K562 (cell line): ENCODE results near the gene MED16. TPM values are rescaled to one million over a fixed set of nuclear protein-coding genes. Genes with fewer than 3 reads are reported as not detected.

Experiments
- ARID3B ChIP-seq: fragments of 250-450 bp; sonication (Bioruptor Pico); IDR thresholded peaks from 2 replicates; pipeline ENCODE4 v1.4.0; 2020; ENCODE audit warnings: borderline replicate concordance
- CCNT2 ChIP-seq: IDR thresholded peaks from 2 replicates; pipeline ENCODE4 v1.6.1; 2011; ENCODE audit warnings: borderline replicate concordance, low read depth, mild to moderate bottlenecking, moderate library complexity, mixed read lengths, low read length; ENCODE audit not compliant: insufficient read length; ENCODE audit errors: extremely low read depth
- COPS2 ChIP-seq: fragments of 450-650 bp; conservative IDR thresholded peaks from 2 replicates; pipeline ENCODE4 v1.6.1; 2016; ENCODE audit warnings: mild to moderate bottlenecking, moderate library complexity
- EGR1 ChIP-seq: fragments of 450-650 bp; conservative IDR thresholded peaks from 2 replicates; pipeline ENCODE4 v1.6.1; 2017; ENCODE audit warnings: mild to moderate bottlenecking
- ELF4 ChIP-seq: fragments of 450-650 bp; formaldehyde crosslinking; IDR thresholded peaks from 2 replicates; pipeline ENCODE4 v1.4.0; 2022; ENCODE audit warnings: missing genetic modification characterization
- MGA ChIP-seq: fragments of 450-650 bp; IDR thresholded peaks from 2 replicates; pipeline ENCODE4 v1.6.1; 2016; ENCODE audit warnings: mild to moderate bottlenecking, moderate library complexity
- RCOR1 ChIP-seq, 2 experiments: IDR thresholded peaks; 2 replicates each; pipeline ENCODE4 v1.6.1; 2012; ENCODE audit warnings: low read depth in 2 of 2, low read length in 2 of 2, borderline replicate concordance in 1 of 2, improper control_type of control experiment in 1 of 2
- RFX7 ChIP-seq: fragments of 250-450 bp; sonication (Bioruptor Pico); IDR thresholded peaks from 2 replicates; pipeline ENCODE4 v1.5.1; 2021; ENCODE audit warnings: mild to moderate bottlenecking
- SNRNP70 ChIP-seq: fragments of 200-400 bp; formaldehyde crosslinking; optimal IDR thresholded peaks from 2 replicates; pipeline ENCODE3; 2017; ENCODE audit warnings: low read depth, low read length
- THAP12 ChIP-seq: fragments of 250-450 bp; sonication (Bioruptor Pico); IDR thresholded peaks from 2 replicates; pipeline ENCODE4 v1.9.0; 2021; ENCODE audit warnings: mild to moderate bottlenecking, inconsistent platforms
- ZNF253 ChIP-seq: fragments of 250-450 bp; sonication (Bioruptor Pico); conservative IDR thresholded peaks from 2 replicates; pipeline ENCODE4 v1.6.1; 2021; ENCODE audit warnings: mild to moderate bottlenecking
- polyA plus RNA-seq, 8 experiments: library from polyadenylated mRNA; depleted of rRNA in 4 of 8; stranded (reverse) in 5 of 8; unstranded in 3 of 8; fragments of >200 nt; fragmentation: Nextera tagmentation in 2 of 8; fragmentation: Illumina TruSeq in 1 of 8; extraction: Ambion mirVana in 2 of 8; extraction: Trizol in 1 of 8; gene quantifications; 2 replicates each; pipeline versions ENCODE4 v1.2.1 to v1.2.3, GENCODE V29; 2011 to 2014; ENCODE audit warnings: inconsistent platforms in 1 of 8, missing spikeins in 1 of 8
- total RNA-seq, 7 experiments: library from RNA; depleted of rRNA in 6 of 7; stranded (reverse); fragments of >200 nt in 6 of 7; fragmentation: Illumina TruSeq in 2 of 7; extraction: Trizol in 2 of 7; gene quantifications; 2 replicates each; pipeline versions ENCODE4 v1.2.1 to v1.2.3, GENCODE V29; 2011 to 2021; ENCODE audit warnings: low replicate concordance in 1 of 7

The MED16 gene
- total and polyA plus RNA-seq, 9 of the 15 experiments (the other 6 are each of a cell fraction or from before 2014, with no cell fraction given) = 0.89 to 59.9 (median 8.6) TPM

- TF ChIP-seq ARID3B = no peak
- TF ChIP-seq RFX7 = no peak
- peak; percentile 14 for TF ChIP-seq CCNT2
- no peak for TF ChIP-seq THAP12 (CRISPR knock-in tag)
- TF ChIP-seq EGR1 = peak; percentile 13; the same call in 1 of the 2 replicates
- no peak for TF ChIP-seq SNRNP70
- TF ChIP-seq ZNF253 (CRISPR knock-in tag) = no peak
- no peak for TF ChIP-seq COPS2
- TF ChIP-seq MGA = no peak
- no peak for TF ChIP-seq ELF4 (CRISPR knock-in tag)
- 0 out of 4 replicates have a peak, but pooled peaks of 1 of the 2 experiments have one; percentile 5 for TF ChIP-seq RCOR1 (IDR thresholded peaks at IDR 0.05; ENCODE audit: borderline replicate concordance in 1 of 2, low read depth in 2 of 2, low read length in 2 of 2)
These were observed 20.6 kb downstream of the MED16 start (continued) for GRCh38 chr19:872266-872951.
